ENCODE measurements around the gene CCDC43. TPM values are rescaled to one million over a fixed set of nuclear protein-coding genes. Genes with fewer than 3 reads are reported as not detected.

CCDC43 gene
- total RNA-seq, 1 experiment from 2014 or later = 34.3 TPM

GRCh38 chr17:44672479-44673093 is 17.0 kb downstream of the CCDC43 start:
- no peak overlapping the region for H3K56ac ChIP-seq (ENCODE audit: insufficient read length, low read depth, low read length)
- no peaks in the 10 kb centered on the region for H4K20me1 ChIP-seq (ENCODE audit: control insufficient read depth, insufficient read depth, insufficient read length)
- H3K79me1 ChIP-seq (ENCODE audit: insufficient read depth, low read depth, low read length, poor library complexity, severe bottlenecking) = no peaks in the 10 kb centered on the region
- no peak overlapping the region for H3T11ph ChIP-seq (ENCODE audit: low read length)
- no peak overlapping the region for H4K91ac ChIP-seq (ENCODE audit: insufficient read length, low read depth, low read length)
- no peak overlapping the region for H3K4me2 ChIP-seq (ENCODE audit: insufficient read depth, insufficient read length, low read length)
- H3K18ac ChIP-seq (ENCODE audit: insufficient read length, low read depth, low read length) = no peak overlapping the region
- no peak overlapping the region for H2AK5ac ChIP-seq (ENCODE audit: insufficient read length, low read length)
- H3K4me1 Mint-ChIP-seq = 0 out of 4 replicates have a peak, but pooled peaks cover 0 to 3% of the 10 kb centered on the region in 2 experiments
- no peak overlapping the region for H2BK20ac ChIP-seq (ENCODE audit: low read depth, low read length, poor library complexity, severe bottlenecking)
- no peaks in the 10 kb centered on the region for H3K9me3 Mint-ChIP-seq
- H2BK5ac ChIP-seq (ENCODE audit: insufficient read length, low read length) = no peak overlapping the region
- H3K23me2 ChIP-seq (ENCODE audit: insufficient read length, low read depth, low read length, poor library complexity, severe bottlenecking) = no peaks in the 10 kb centered on the region
- H4K8ac ChIP-seq (replicated peaks; ENCODE audit: insufficient read length, low read depth, low read length) = no peak overlapping the region
- no peak overlapping the region for H3K14ac ChIP-seq (ENCODE audit: insufficient read depth, low read length)
- no peaks in the 10 kb centered on the region for H3K27me3 Mint-ChIP-seq (ENCODE audit: low read depth)
- H3K9ac ChIP-seq (ENCODE audit: extremely low read depth, insufficient read length, low read length) = no peak overlapping the region
- no peak overlapping the region for H2BK120ac ChIP-seq (ENCODE audit: low read depth, low read length, poor library complexity, severe bottlenecking)
- H3K4ac ChIP-seq (ENCODE audit: low read depth, low read length) = no peak overlapping the region
- H3K4me1 ChIP-seq (ENCODE audit: insufficient read depth, low read length) = no peaks in the 10 kb centered on the region
- H2BK15ac ChIP-seq (ENCODE audit: low read depth, low read length) = no peak overlapping the region
- H3K36me3 Mint-ChIP-seq (ENCODE audit: insufficient read depth in 1 of 3, low read depth in 3 of 3) = no peaks in the 10 kb centered on the region; a peak in 1 of 7 replicates
- TF ChIP-seq, protein P1, sequence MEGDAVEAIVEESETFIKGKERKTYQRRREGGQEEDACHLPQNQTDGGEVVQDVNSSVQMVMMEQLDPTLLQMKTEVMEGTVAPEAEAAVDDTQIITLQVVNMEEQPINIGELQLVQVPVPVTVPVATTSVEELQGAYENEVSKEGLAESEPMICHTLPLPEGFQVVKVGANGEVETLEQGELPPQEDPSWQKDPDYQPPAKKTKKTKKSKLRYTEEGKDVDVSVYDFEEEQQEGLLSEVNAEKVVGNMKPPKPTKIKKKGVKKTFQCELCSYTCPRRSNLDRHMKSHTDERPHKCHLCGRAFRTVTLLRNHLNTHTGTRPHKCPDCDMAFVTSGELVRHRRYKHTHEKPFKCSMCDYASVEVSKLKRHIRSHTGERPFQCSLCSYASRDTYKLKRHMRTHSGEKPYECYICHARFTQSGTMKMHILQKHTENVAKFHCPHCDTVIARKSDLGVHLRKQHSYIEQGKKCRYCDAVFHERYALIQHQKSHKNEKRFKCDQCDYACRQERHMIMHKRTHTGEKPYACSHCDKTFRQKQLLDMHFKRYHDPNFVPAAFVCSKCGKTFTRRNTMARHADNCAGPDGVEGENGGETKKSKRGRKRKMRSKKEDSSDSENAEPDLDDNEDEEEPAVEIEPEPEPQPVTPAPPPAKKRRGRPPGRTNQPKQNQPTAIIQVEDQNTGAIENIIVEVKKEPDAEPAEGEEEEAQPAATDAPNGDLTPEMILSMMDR (conservative IDR thresholded peaks at IDR 0.05) = peak; percentile 79
- H3K79me2 ChIP-seq (ENCODE audit: insufficient read depth, low read length) = no peaks in the 10 kb centered on the region
- H4K5ac ChIP-seq (ENCODE audit: insufficient read length, low read depth, low read length) = no peak overlapping the region
- no peaks in the 10 kb centered on the region for H3K9me3 ChIP-seq (ENCODE audit: control insufficient read depth, low read depth, low read length)
- DNase-seq = no peak
- no peak overlapping the region for H3K4me3 Mint-ChIP-seq
- H2AFZ ChIP-seq (ENCODE audit: low read length) = no peak overlapping the region
- no peak overlapping the region for H3K27ac ChIP-seq (ENCODE audit: insufficient read length, low read depth, low read length)
- H3K27me3 ChIP-seq (ENCODE audit: insufficient read depth, low read length) = no peaks in the 10 kb centered on the region
- 0 out of 7 replicates have a peak overlapping the region, but pooled peaks of 1 of the 3 experiments have one; percentile 34 for H3K27ac Mint-ChIP-seq
- no peak overlapping the region for H2BK12ac ChIP-seq (ENCODE audit: insufficient read length, low read depth, low read length)
- no peak overlapping the region for H3K23ac ChIP-seq (ENCODE audit: insufficient read length, low read depth, low read length)

Data from H9 (cell line).